HepG2 (cell line): ENCODE data around the gene PLEKHN1. TPM values are rescaled to one million over a fixed set of nuclear protein-coding genes. Genes with fewer than 3 reads are reported as not detected.

Source experiments
- CBX5 ChIP-seq: sonication (generic); formaldehyde crosslinking; IDR thresholded peaks from 2 replicates; pipeline ENCODE4 v1.4.0; 2020; ENCODE audit warnings: missing genetic modification reagents, borderline replicate concordance
- FOXA3 ChIP-seq: IDR thresholded peaks from 2 replicates; pipeline ENCODE4 v1.6.1; 2016; ENCODE audit warnings: missing genetic modification reagents, missing compliant biosample characterization
- MXD4 ChIP-seq: IDR thresholded peaks from 2 replicates; pipeline ENCODE4 v1.6.1; 2016; ENCODE audit warnings: mild to moderate bottlenecking, missing biosample characterization, missing genetic modification reagents
- TBX2 ChIP-seq: sonication (generic); formaldehyde crosslinking; IDR thresholded peaks from 2 replicates; pipeline ENCODE4 v1.5.0; 2020; ENCODE audit warnings: missing genetic modification reagents, mild to moderate bottlenecking, borderline replicate concordance
- ZBTB1 ChIP-seq: sonication (generic); formaldehyde crosslinking; IDR thresholded peaks from 2 replicates; pipeline ENCODE4 v1.4.0; 2020; ENCODE audit warnings: missing genetic modification reagents, borderline replicate concordance
- ZNF160 ChIP-seq: sonication (generic); formaldehyde crosslinking; IDR thresholded peaks from 2 replicates; pipeline ENCODE4 v1.8.0; 2022; ENCODE audit warnings: mild to moderate bottlenecking, inconsistent platforms, missing genetic modification reagents
- ZNF274 ChIP-seq: sonication (generic); formaldehyde crosslinking; IDR thresholded peaks from 2 replicates; pipeline ENCODE4 v1.5.1; 2020; ENCODE audit warnings: mild to moderate bottlenecking, missing genetic modification reagents
- ZNF317 ChIP-seq: sonication (generic); formaldehyde crosslinking; IDR thresholded peaks from 2 replicates; pipeline ENCODE4 v1.5.0; 2020; ENCODE audit warnings: mild to moderate bottlenecking, missing genetic modification reagents
- ZNF354B ChIP-seq: sonication (generic); formaldehyde crosslinking; IDR thresholded peaks from 2 replicates; pipeline ENCODE4 v1.8.0; 2022; ENCODE audit warnings: mild to moderate bottlenecking, missing genetic modification reagents
- ZNF501 ChIP-seq: sonication (generic); formaldehyde crosslinking; IDR thresholded peaks from 2 replicates; pipeline ENCODE4 v1.5.1; 2020; ENCODE audit warnings: mild to moderate bottlenecking, moderate library complexity, missing genetic modification reagents
- ZNF510 ChIP-seq: sonication (generic); formaldehyde crosslinking; IDR thresholded peaks from 2 replicates; pipeline ENCODE4 v1.4.0; 2020; ENCODE audit warnings: low read depth, mild to moderate bottlenecking, missing genetic modification reagents
- ZNF747 ChIP-seq: sonication (generic); formaldehyde crosslinking; IDR thresholded peaks from 2 replicates; pipeline ENCODE4 v1.8.1; 2023; ENCODE audit warnings: missing genetic modification reagents, mild to moderate bottlenecking, borderline replicate concordance
- polyA plus RNA-seq, 8 experiments: library from polyadenylated mRNA; depleted of rRNA in 3 of 8; stranded (reverse) in 7 of 8; unstranded in 1 of 8; fragments of >200 nt; fragmentation: Illumina TruSeq in 4 of 8; extraction: Trizol in 4 of 8; gene quantifications; 2 replicates each; pipeline versions ENCODE4 v1.2.1 to v1.2.3, GENCODE V29; 2011 to 2016; ENCODE audit warnings: low read depth in 4 of 8, missing spikeins in 1 of 8, mixed read lengths in 1 of 8; ENCODE audit not compliant: insufficient read depth in 1 of 8
- total RNA-seq, 5 experiments: library from RNA; depleted of rRNA; stranded (reverse); fragments of >200 nt; fragmentation: Illumina TruSeq; extraction: Trizol; gene quantifications; 2 replicates each; pipeline ENCODE4 v1.2.3, GENCODE V29; 2016; ENCODE audit warnings: low read depth in 1 of 5
- TF ChIP-seq, protein P1 (sequence below): sonication (generic); formaldehyde crosslinking; IDR thresholded peaks from 2 replicates; pipeline ENCODE4 v1.4.0; 2020; ENCODE audit warnings: mild to moderate bottlenecking, missing genetic modification reagents
- TF ChIP-seq, protein P2 (sequence below): sonication (generic); formaldehyde crosslinking; IDR thresholded peaks from 2 replicates; pipeline ENCODE4 v1.5.1; 2020; ENCODE audit warnings: missing genetic modification reagents, mild to moderate bottlenecking, borderline replicate concordance
- TF ChIP-seq, protein P3 (sequence below): IDR thresholded peaks from 2 replicates; pipeline ENCODE4 v1.6.1; 2016; ENCODE audit warnings: missing genetic modification reagents, missing compliant biosample characterization
- TF ChIP-seq, protein P4 (sequence below): sonication (generic); formaldehyde crosslinking; IDR thresholded peaks from 2 replicates; pipeline ENCODE4 v1.5.1; 2020; ENCODE audit warnings: missing genetic modification reagents, mild to moderate bottlenecking, borderline replicate concordance
- TF ChIP-seq, protein P5 (sequence below): sonication (generic); formaldehyde crosslinking; IDR thresholded peaks from 2 replicates; pipeline ENCODE4 v1.4.0; 2020; ENCODE audit warnings: low read depth, mild to moderate bottlenecking, missing genetic modification reagents
- TF ChIP-seq, protein P6 (sequence below): fragments of 450-650 bp; IDR thresholded peaks from 2 replicates; pipeline ENCODE4 v1.6.1; 2017

Gene PLEKHN1
- total and polyA plus RNA-seq, 2 of the 13 experiments (the other 11 are each of a cell fraction or from before 2014, with no cell fraction given), result 0.42 to 0.58 TPM

DNA sequence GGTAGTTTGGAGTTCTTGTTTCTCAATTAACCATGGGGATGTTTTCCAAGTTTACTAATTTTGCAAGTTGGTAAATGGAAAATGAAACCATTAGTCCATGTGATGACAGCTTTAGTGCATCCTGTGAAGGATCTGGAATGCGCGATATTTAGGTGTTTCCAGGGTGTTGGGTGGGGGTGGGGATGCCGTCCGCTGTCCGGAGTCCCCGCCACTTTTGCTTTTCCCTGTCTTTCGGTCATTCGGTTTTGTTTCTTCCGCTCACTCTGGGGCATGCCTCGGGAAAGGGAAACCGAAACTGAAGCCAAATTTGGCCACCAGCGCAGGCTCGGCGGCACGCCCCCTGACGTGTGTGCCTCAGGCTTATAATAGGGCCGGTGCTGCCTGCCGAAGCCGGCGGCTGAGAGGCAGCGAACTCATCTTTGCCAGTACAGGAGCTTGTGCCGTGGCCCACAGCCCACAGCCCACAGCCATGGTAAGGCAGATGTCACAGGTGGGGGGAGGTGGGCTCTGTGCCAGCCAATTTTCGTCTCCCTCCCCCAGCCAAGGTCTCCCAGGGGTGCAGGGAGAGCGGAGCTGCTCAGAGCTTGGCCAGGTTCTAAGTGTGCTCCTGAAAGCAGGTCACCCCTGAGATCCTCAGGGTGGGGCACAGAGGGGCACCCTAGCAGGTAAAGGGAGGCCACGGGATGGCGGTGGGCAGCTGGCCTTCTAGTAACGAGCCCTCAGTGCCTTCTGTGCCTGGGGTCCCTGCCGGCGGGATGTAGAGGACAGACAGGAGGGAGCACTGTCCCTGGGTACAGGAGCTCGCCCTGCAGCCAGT lies 47.0 kb downstream of the PLEKHN1 start, which contains the start of gene ISG15 (continued):
- TF ChIP-seq, protein P1, sequence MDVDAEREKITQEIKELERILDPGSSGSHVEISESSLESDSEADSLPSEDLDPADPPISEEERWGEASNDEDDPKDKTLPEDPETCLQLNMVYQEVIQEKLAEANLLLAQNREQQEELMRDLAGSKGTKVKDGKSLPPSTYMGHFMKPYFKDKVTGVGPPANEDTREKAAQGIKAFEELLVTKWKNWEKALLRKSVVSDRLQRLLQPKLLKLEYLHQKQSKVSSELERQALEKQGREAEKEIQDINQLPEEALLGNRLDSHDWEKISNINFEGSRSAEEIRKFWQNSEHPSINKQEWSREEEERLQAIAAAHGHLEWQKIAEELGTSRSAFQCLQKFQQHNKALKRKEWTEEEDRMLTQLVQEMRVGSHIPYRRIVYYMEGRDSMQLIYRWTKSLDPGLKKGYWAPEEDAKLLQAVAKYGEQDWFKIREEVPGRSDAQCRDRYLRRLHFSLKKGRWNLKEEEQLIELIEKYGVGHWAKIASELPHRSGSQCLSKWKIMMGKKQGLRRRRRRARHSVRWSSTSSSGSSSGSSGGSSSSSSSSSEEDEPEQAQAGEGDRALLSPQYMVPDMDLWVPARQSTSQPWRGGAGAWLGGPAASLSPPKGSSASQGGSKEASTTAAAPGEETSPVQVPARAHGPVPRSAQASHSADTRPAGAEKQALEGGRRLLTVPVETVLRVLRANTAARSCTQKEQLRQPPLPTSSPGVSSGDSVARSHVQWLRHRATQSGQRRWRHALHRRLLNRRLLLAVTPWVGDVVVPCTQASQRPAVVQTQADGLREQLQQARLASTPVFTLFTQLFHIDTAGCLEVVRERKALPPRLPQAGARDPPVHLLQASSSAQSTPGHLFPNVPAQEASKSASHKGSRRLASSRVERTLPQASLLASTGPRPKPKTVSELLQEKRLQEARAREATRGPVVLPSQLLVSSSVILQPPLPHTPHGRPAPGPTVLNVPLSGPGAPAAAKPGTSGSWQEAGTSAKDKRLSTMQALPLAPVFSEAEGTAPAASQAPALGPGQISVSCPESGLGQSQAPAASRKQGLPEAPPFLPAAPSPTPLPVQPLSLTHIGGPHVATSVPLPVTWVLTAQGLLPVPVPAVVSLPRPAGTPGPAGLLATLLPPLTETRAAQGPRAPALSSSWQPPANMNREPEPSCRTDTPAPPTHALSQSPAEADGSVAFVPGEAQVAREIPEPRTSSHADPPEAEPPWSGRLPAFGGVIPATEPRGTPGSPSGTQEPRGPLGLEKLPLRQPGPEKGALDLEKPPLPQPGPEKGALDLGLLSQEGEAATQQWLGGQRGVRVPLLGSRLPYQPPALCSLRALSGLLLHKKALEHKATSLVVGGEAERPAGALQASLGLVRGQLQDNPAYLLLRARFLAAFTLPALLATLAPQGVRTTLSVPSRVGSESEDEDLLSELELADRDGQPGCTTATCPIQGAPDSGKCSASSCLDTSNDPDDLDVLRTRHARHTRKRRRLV (CRISPR knock-in tag), result peak; percentile 62; the same call in 1 of the 2 replicates
- TF ChIP-seq, protein P2, sequence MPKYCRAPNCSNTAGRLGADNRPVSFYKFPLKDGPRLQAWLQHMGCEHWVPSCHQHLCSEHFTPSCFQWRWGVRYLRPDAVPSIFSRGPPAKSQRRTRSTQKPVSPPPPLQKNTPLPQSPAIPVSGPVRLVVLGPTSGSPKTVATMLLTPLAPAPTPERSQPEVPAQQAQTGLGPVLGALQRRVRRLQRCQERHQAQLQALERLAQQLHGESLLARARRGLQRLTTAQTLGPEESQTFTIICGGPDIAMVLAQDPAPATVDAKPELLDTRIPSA (CRISPR knock-in tag), result no peak
- TF ChIP-seq ZNF354B (CRISPR knock-in tag) (no peak), MXD4 (CRISPR knock-in tag) (peak; percentile 77), CBX5 (peak; percentile 58; the same call in 1 of the 2 replicates), FOXA3 (peak; percentile 32; the same call in 1 of the 2 replicates), ZNF501 (CRISPR knock-in tag) (peak; percentile 73; the same call in 1 of the 2 replicates), TBX2 (CRISPR knock-in tag) (peak; percentile 64), ZNF274 (CRISPR knock-in tag) (peak; percentile 42; the same call in 1 of the 2 replicates), ZNF747 (CRISPR knock-in tag) (peak; percentile 55; the same call in 1 of the 2 replicates), ZBTB1 (CRISPR knock-in tag) (no peak), ZNF160 (CRISPR knock-in tag) (no peak), ZNF317 (CRISPR knock-in tag) (0 out of 2 replicates have a peak, but pooled peaks have one; percentile 64), ZNF510 (CRISPR knock-in tag) (0 out of 2 replicates have a peak, but pooled peaks have one; percentile 25)
- TF ChIP-seq, protein P3, sequence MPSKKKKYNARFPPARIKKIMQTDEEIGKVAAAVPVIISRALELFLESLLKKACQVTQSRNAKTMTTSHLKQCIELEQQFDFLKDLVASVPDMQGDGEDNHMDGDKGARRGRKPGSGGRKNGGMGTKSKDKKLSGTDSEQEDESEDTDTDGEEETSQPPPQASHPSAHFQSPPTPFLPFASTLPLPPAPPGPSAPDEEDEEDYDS (CRISPR knock-in tag), result peak; percentile 99
- TF ChIP-seq, protein P4, sequence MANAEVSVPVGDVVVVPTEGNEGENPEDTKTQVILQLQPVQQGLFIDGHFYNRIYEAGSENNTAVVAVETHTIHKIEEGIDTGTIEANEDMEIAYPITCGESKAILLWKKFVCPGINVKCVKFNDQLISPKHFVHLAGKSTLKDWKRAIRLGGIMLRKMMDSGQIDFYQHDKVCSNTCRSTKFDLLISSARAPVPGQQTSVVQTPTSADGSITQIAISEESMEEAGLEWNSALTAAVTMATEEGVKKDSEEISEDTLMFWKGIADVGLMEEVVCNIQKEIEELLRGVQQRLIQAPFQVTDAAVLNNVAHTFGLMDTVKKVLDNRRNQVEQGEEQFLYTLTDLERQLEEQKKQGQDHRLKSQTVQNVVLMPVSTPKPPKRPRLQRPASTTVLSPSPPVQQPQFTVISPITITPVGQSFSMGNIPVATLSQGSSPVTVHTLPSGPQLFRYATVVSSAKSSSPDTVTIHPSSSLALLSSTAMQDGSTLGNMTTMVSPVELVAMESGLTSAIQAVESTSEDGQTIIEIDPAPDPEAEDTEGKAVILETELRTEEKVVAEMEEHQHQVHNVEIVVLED (CRISPR knock-in tag), result peak; percentile 39; the same call in 1 of the 2 replicates
- TF ChIP-seq, protein P5, sequence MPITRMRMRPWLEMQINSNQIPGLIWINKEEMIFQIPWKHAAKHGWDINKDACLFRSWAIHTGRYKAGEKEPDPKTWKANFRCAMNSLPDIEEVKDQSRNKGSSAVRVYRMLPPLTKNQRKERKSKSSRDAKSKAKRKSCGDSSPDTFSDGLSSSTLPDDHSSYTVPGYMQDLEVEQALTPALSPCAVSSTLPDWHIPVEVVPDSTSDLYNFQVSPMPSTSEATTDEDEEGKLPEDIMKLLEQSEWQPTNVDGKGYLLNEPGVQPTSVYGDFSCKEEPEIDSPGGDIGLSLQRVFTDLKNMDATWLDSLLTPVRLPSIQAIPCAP (CRISPR knock-in tag), result peak; percentile 100
- TF ChIP-seq, protein P6, sequence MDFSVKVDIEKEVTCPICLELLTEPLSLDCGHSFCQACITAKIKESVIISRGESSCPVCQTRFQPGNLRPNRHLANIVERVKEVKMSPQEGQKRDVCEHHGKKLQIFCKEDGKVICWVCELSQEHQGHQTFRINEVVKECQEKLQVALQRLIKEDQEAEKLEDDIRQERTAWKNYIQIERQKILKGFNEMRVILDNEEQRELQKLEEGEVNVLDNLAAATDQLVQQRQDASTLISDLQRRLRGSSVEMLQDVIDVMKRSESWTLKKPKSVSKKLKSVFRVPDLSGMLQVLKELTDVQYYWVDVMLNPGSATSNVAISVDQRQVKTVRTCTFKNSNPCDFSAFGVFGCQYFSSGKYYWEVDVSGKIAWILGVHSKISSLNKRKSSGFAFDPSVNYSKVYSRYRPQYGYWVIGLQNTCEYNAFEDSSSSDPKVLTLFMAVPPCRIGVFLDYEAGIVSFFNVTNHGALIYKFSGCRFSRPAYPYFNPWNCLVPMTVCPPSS, result no peak
